Nephron progenitor cell (in vitro differentiated cells): ENCODE results near the gene WDR7.

Experiments
- DNase-seq: peaks from one replicate; pipeline ENCODE4 v3.0.0; 2021
- H3K27ac Mint-ChIP-seq: 2 replicates; pipeline ENCODE4 v1.8.0; 2021; ENCODE audit warnings: mild to moderate bottlenecking, moderate library complexity, mixed read lengths
- H3K27me3 Mint-ChIP-seq: 2 replicates; pipeline ENCODE4 v1.8.0; 2021; ENCODE audit warnings: mild to moderate bottlenecking, low read depth, mixed read lengths; ENCODE audit not compliant: poor library complexity
- H3K36me3 Mint-ChIP-seq: 2 replicates; pipeline ENCODE4 v1.8.0; 2021; ENCODE audit warnings: low read depth, mixed read lengths
- H3K4me1 Mint-ChIP-seq: 2 replicates; pipeline ENCODE4 v1.8.0; 2021; ENCODE audit warnings: mixed read lengths
- H3K4me3 Mint-ChIP-seq: 2 replicates; pipeline ENCODE4 v1.8.0; 2021; ENCODE audit warnings: mild to moderate bottlenecking, moderate library complexity, mixed read lengths
- H3K9me3 Mint-ChIP-seq: 2 replicates; pipeline ENCODE4 v1.8.0; 2021; ENCODE audit warnings: mild to moderate bottlenecking, moderate library complexity, mixed read lengths
- TF ChIP-seq, protein P1 (sequence below): fragments of 200-600 bp; sonication (generic); IDR thresholded peaks from 2 replicates; pipeline ENCODE4 v1.5.0; 2021; ENCODE audit warnings: antibody characterized with exemption

WDR7 gene

DNA sequence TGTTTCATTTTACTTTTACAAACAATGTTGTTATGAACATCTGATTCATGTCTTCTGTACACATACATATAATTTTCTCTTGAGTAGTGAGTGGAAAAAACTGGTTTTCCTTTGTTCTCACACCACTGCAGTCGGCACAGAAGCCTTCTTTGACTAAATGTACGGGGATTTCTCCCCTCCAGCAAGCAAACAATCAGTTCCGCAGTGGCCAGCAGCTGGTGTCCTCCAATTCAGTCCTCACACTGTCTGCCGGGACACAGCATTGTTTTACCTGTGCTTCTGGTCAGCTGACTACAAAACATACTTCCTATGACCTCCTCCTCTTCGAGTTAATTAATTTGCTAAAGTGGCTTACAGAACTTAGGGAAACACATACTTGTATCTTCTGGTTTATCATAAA is 202.8 kb downstream of the WDR7 start:
- no peaks in the 10 kb centered on the region for H3K9me3 Mint-ChIP-seq
- TF ChIP-seq, protein P1, sequence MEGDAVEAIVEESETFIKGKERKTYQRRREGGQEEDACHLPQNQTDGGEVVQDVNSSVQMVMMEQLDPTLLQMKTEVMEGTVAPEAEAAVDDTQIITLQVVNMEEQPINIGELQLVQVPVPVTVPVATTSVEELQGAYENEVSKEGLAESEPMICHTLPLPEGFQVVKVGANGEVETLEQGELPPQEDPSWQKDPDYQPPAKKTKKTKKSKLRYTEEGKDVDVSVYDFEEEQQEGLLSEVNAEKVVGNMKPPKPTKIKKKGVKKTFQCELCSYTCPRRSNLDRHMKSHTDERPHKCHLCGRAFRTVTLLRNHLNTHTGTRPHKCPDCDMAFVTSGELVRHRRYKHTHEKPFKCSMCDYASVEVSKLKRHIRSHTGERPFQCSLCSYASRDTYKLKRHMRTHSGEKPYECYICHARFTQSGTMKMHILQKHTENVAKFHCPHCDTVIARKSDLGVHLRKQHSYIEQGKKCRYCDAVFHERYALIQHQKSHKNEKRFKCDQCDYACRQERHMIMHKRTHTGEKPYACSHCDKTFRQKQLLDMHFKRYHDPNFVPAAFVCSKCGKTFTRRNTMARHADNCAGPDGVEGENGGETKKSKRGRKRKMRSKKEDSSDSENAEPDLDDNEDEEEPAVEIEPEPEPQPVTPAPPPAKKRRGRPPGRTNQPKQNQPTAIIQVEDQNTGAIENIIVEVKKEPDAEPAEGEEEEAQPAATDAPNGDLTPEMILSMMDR = no peak
- H3K4me1 Mint-ChIP-seq = no peaks in the 10 kb centered on the region
- no peaks in the 10 kb centered on the region for H3K36me3 Mint-ChIP-seq
- no peak overlapping the region for H3K27ac Mint-ChIP-seq
- H3K27me3 Mint-ChIP-seq = peaks cover 4% of the 10 kb centered on the region
- no peak for DNase-seq
- no peak overlapping the region for H3K4me3 Mint-ChIP-seq

DNA sequence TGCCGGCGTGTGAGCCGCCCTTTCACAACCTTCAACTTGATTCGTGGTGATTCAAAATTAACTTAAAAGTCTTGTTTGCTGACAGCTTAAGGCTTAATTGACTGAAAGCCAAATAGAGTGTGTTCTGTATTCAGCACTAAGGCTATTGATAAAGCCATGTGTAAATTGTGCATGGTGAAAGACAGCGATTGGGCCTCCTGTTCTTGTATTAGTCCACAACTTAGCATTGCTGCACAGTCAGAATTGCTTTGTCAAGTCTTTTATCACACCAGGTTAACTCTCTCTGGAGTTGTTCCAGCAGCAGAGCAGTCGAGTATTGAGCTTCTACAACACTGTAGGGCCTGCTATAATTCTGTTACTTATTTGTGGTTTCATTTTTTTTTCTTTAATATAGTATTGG is 210.1 kb downstream of the WDR7 start:
- H3K36me3 Mint-ChIP-seq = no peaks in the 10 kb centered on the region
- peaks cover 4% of the 10 kb centered on the region for H3K27me3 Mint-ChIP-seq
- H3K4me3 Mint-ChIP-seq = no peak overlapping the region
- no peak for DNase-seq
- no peaks in the 10 kb centered on the region for H3K4me1 Mint-ChIP-seq
- no peak overlapping the region for H3K27ac Mint-ChIP-seq
- no peaks in the 10 kb centered on the region for H3K9me3 Mint-ChIP-seq
- TF ChIP-seq, protein P1 = no peak

DNA sequence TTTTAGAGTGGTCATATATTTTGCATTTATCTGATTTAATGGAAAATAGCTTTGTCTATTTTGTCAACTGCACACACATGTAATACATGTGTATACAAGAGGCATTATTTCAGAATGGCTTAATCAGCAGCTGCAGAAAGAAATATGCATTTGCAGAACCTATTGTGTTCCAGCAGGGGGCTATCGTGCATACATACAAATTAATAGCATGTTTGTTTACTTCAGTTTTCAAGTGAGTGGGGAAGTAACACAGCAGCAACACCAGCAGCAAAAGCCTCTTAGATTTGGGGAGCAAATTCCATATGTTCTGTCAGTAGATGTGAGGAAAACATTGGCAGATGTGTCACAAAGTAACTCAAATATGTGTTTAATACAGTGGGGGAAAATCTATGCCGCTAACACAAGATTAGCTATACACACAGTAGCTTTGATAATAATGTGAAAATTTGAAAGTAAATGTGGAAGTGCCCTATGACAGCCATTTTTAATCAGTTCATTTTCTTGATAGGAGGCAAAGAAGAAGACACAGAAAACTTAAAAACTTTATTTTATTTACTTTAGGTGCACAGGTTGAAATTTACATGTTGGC is 218.1 kb downstream of the WDR7 start:
- Mint-ChIP-seq H3K9me3 (no peaks in the 10 kb centered on the region), H3K27me3 (no peaks in the 10 kb centered on the region), H3K36me3 (no peaks in the 10 kb centered on the region), H3K4me1 (peaks cover 13% of the 10 kb centered on the region), H3K4me3 (no peak overlapping the region), H3K27ac (no peak overlapping the region)
- DNase-seq = peak; percentile 11
- TF ChIP-seq, protein P1 = peak; percentile 61

DNA sequence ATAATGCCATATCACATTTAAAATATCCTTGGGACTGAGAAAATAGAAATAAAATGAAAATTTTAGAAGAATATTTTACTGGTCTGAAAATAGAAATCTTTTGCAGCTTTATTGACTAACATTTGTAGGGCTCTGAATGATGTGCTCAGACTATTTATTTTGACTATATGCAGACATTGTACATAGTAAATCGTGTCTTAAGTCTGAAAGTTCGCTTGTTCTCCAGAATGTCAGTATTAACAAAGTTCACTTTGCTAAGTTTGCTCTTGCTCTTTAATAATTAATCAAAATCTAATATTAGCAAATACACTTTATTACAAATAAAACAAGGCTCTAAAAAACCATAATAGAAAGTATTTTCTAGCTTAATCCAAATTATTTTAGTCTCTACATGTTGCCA is 219.8 kb downstream of the WDR7 start:
- no peaks in the 10 kb centered on the region for H3K9me3 Mint-ChIP-seq
- H3K4me3 Mint-ChIP-seq = no peak overlapping the region
- peaks cover 13% of the 10 kb centered on the region for H3K4me1 Mint-ChIP-seq
- H3K36me3 Mint-ChIP-seq = no peaks in the 10 kb centered on the region
- no peak for DNase-seq
- H3K27ac Mint-ChIP-seq = no peak overlapping the region
- H3K27me3 Mint-ChIP-seq = no peaks in the 10 kb centered on the region
- TF ChIP-seq, protein P1 = no peak

DNA sequence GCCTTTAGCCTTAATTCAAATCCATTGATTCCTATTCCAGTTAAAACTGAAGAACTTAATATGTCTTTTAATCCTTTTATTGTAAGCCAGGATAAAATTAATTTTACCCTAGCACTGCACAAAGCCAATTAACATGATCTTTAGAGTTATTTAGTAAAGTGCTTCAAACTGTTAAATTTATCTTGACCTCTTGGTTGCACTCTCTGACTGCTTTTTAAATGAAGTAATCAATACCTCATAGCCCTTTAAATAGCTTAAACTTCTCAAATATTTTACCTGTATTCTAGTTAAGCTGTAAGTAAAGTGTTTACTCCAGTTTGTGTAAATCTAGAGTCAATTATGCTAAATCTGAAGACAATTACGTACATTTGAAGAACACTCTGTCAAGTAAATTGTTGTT is 221.0 kb downstream of the WDR7 start:
- Mint-ChIP-seq H3K36me3 (no peaks in the 10 kb centered on the region), H3K27me3 (no peaks in the 10 kb centered on the region)

More for the DNA sequence above, 221.0 kb downstream of the WDR7 start:
- TF ChIP-seq, protein P1 = no peak
- Mint-ChIP-seq H3K4me3 (no peak overlapping the region), H3K9me3 (no peaks in the 10 kb centered on the region), H3K4me1 (peaks cover 13% of the 10 kb centered on the region), H3K27ac (no peak overlapping the region)
- DNase-seq = no peak
